HEK293 (cell line): ENCODE results near the gene PIBF1.

ENCODE experiments used
- KLF8 ChIP-seq: fragments of 450-650 bp; formaldehyde crosslinking; IDR thresholded peaks from 2 replicates; pipeline ENCODE4 v1.5.1; 2016; ENCODE audit warnings: missing biosample characterization, missing genetic modification characterization
- ZNF416 ChIP-seq: fragments of 450-650 bp; formaldehyde crosslinking; IDR thresholded peaks from 2 replicates; pipeline ENCODE4 v1.5.1; 2016; ENCODE audit warnings: missing biosample characterization, missing genetic modification characterization

- TF ChIP-seq KLF8 (no peak), ZNF416 (tag by site-specific recombination) (no peak)
These were observed 38.4 kb downstream of the PIBF1 start for GRCh38 chr13:72820156-72820897.
